Erythroblast (primary cell): ENCODE results near the gene RNF223.

Experiments
- GATA1 ChIP-seq: IDR thresholded peaks from 2 replicates; pipeline ENCODE4 v1.6.1; 2011; ENCODE audit warnings: low read depth, mild to moderate bottlenecking, control low read depth, low read length, moderate library complexity
- POLR2A ChIP-seq: IDR thresholded peaks from 2 replicates; pipeline ENCODE4 v1.6.1; 2011; ENCODE audit warnings: mild to moderate bottlenecking, low read length

DNA sequence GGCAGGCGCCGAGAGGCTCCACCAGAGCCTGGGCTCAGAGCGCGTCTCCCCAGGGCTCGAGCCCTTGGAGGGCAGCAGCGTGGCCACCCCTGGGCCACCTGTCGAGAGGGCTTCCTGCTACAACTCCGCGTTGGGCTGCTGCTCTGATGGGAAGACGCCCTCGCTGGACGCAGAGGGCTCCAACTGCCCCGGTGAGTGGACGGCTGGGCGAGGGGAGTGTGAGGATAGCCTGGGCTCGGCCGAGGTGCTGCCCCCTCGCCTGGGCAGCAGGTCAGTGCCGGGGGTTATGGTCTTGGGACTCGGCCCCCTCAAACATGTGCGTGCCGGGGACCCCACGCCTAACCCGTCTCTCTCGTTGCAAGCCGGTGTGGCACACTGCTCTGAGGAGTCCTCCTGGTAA lies 27.3 kb downstream of the RNF223 start:
- TF ChIP-seq POLR2A (no peak), GATA1 (no peak)
